GM23248 (cell line): ENCODE measurements around the gene C8G. TPM values are rescaled to one million over a fixed set of nuclear protein-coding genes. Genes with fewer than 3 reads are reported as not detected.

ENCODE experiments used
- DNase-seq: peaks from one replicate; pipeline ENCODE4 v3.0.0-alpha.2; 2015
- H2AFZ ChIP-seq: fragments of 200-600 bp; sonication (generic); 2 replicates; pipeline ENCODE4 v1.6.1; 2016; ENCODE audit warnings: antibody characterized with exemption
- H3F3A ChIP-seq: fragments of 200-600 bp; sonication (generic); 2 replicates; pipeline ENCODE4 v1.6.1; 2016; ENCODE audit warnings: mild to moderate bottlenecking, antibody characterized with exemption, mixed run types; ENCODE audit not compliant: insufficient read depth
- H3K27ac ChIP-seq: fragments of 200-600 bp; sonication (generic); 2 replicates; pipeline ENCODE4 v1.5.1; 2016; ENCODE audit warnings: mild to moderate bottlenecking
- H3K27me3 ChIP-seq: fragments of 200-600 bp; sonication (generic); replicated peaks from 2 replicates; pipeline ENCODE4 v1.6.1; 2016; ENCODE audit warnings: mild to moderate bottlenecking; ENCODE audit not compliant: insufficient read depth
- H3K36me3 ChIP-seq: fragments of 200-600 bp; sonication (generic); 2 replicates; pipeline ENCODE4 v1.6.1; 2016; ENCODE audit warnings: low read depth, mild to moderate bottlenecking
- H3K4me1 ChIP-seq: fragments of 200-600 bp; sonication (generic); 2 replicates; pipeline ENCODE4 v1.6.1; 2016; ENCODE audit warnings: mild to moderate bottlenecking; ENCODE audit not compliant: insufficient read depth
- H3K4me2 ChIP-seq: fragments of 200-600 bp; sonication (generic); one replicate; pipeline ENCODE4 v1.6.1; 2016; ENCODE audit warnings: mild to moderate bottlenecking; ENCODE audit not compliant: unreplicated experiment
- H3K4me3 ChIP-seq: fragments of 200-600 bp; sonication (generic); 2 replicates; pipeline ENCODE4 v1.5.1; 2016; ENCODE audit warnings: mild to moderate bottlenecking
- H3K79me2 ChIP-seq: fragments of 200-600 bp; sonication (generic); 2 replicates; pipeline ENCODE4 v1.6.1; 2016; ENCODE audit warnings: mild to moderate bottlenecking; ENCODE audit not compliant: insufficient read depth
- H3K9ac ChIP-seq: fragments of 200-600 bp; sonication (generic); 2 replicates; pipeline ENCODE4 v1.6.1; 2016; ENCODE audit warnings: mild to moderate bottlenecking
- H3K9me2 ChIP-seq: fragments of 200-600 bp; sonication (generic); 2 replicates; pipeline ENCODE4 v1.6.1; 2016; ENCODE audit warnings: mixed run types, mild to moderate bottlenecking, moderate library complexity; ENCODE audit not compliant: insufficient read depth
- H3K9me3 ChIP-seq: fragments of 200-600 bp; sonication (generic); one replicate; pipeline ENCODE4 v1.6.1; 2017; ENCODE audit warnings: low read depth
- H4K20me1 ChIP-seq: fragments of 200-600 bp; sonication (generic); 2 replicates; pipeline ENCODE4 v1.6.0; 2016; ENCODE audit not compliant: insufficient read depth
- EZH2 ChIP-seq: fragments of 200-600 bp; sonication (generic); IDR thresholded peaks from 2 replicates; pipeline ENCODE4 v1.6.1; 2018; ENCODE audit warnings: antibody characterized with exemption, mild to moderate bottlenecking; ENCODE audit not compliant: insufficient read depth, poor library complexity, severe bottlenecking
- EZH2phosphoT487 ChIP-seq: fragments of 200-600 bp; sonication (generic); IDR thresholded peaks from 2 replicates; pipeline ENCODE4 v1.6.1; 2018; ENCODE audit warnings: antibody characterized with exemption, moderate library complexity, mild to moderate bottlenecking, low read depth; ENCODE audit not compliant: insufficient read depth
- WGBS, 2 experiments: methylation state at CpG; one replicate each; pipeline ENCODE4 v1.1.6; 2015 to 2017; ENCODE audit warnings: low lambda C conversion rate in 2 of 2, low coverage in 1 of 2; ENCODE audit errors: missing lambda C conversion rate in 2 of 2; 5-methylcytosine and 5-hydroxymethylcytosine counted together
- in situ Hi-C: fragments of 300-500 bp; cut with MboI; formaldehyde crosslinking; loops from 2 replicates; pipeline ENCODE4 v1.15.0; 2020
- polyA plus RNA-seq: library from polyadenylated mRNA; unstranded; fragments of >200 nt; fragmentation: Nextera tagmentation; extraction: Ambion mirVana; gene quantifications from 2 replicates; pipeline ENCODE4 v1.2.1, GENCODE V29; 2016
- total RNA-seq: library from RNA; depleted of rRNA; stranded (reverse); fragments of >200 nt; shearing (Covaris generic); gene quantifications from 2 replicates; pipeline ENCODE4 v1.2.3, GENCODE V29; 2014

C8G gene
- total and polyA plus RNA-seq, 2 experiments from 2014 or later = 0.49 TPM; not detected in 1

DNA sequence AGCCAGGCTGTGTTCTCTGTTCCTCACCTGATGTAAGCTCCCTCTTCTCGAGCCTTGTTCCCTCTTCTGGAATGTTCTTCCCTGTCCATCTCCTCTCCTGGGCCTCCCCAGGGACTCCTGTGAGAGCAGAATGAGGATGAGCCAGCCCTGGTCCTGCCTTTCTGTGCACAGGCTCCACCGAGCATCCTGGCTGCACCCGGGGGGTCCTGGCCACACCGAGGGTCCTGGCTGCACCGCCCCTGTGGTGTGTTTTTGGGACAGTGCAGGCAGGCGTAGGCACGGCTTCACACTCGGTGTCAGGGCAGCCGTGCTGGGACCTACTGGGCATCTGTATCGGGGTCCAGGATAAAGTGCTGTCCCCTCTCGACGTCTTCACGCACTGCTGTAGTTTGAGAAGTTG, 18.3 kb upstream of the C8G start:
- DNase-seq = no peak
- no peaks in the 10 kb centered on the region for H4K20me1 ChIP-seq
- no peaks in the 10 kb centered on the region for H3K79me2 ChIP-seq
- no peaks in the 10 kb centered on the region for H3K36me3 ChIP-seq
- in situ Hi-C loops = no loop called here
- H3K9me2 ChIP-seq = no peaks in the 10 kb centered on the region
- H3K4me2 ChIP-seq = no peak overlapping the region
- H3K9me3 ChIP-seq = no peaks in the 10 kb centered on the region
- no peak overlapping the region for H3K4me3 ChIP-seq
- no peaks in the 10 kb centered on the region for H3K4me1 ChIP-seq
- TF ChIP-seq EZH2phosphoT487 = no peak
- TF ChIP-seq EZH2 = no peak
- no peak overlapping the region for H2AFZ ChIP-seq
- no peak overlapping the region for H3K27ac ChIP-seq
- no peaks in the 10 kb centered on the region for H3K27me3 ChIP-seq
- H3F3A ChIP-seq = no peaks in the 10 kb centered on the region
- no peak overlapping the region for H3K9ac ChIP-seq
- 89 to 90% methylated on average over 13 of the region's 13 CpGs for WGBS, 2 experiments

DNA sequence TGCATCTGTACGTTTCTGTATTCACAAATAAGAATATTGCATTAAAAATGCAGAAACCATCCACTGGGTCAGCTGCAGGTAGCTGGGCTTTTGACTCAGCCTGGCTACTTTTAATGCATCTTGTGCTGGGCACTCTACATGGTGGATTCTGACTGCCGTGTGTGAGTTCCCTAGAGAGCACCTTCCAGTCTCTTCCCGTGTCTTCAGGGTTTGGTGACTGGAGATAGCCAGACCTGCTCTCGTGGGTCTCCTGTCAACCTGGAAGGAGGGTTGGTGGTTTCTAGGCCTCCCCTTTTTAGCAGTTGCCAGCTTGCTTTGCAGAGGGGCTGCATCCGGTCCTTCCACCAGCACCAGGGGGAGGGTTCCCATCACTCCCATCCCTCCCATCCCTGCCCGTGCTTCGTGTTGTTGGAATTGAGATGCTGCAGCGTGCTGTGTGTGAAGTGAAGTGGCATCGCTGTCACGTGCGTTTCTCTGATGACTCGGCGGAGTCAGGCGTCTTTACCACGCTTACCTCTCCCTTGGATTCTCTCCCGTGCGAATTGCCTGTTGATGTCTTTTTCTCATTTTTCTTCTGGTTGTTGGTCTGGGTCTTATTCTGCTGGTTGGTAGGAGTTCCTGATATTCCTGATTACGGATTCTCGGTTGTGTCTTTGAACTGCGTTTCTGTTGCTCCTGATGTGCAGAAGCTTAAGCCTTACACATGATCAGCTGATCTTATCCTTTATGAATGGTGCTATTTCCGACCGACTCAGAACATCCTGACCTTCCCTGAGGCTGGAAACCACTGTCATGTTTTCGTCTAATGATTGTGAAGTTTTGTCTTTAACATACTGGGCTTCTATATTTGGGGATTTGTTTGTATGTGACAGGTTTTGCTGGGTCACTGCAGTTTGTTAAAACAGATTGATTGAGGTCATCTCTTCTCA, 17.4 kb upstream of the C8G start:
- no peaks in the 10 kb centered on the region for H3K9me3 ChIP-seq
- H4K20me1 ChIP-seq = no peaks in the 10 kb centered on the region
- WGBS, 2 experiments = 90 to 93% methylated on average over 23 of the region's 23 CpGs
- no peak overlapping the region for H3K9ac ChIP-seq
- H3K4me1 ChIP-seq = no peaks in the 10 kb centered on the region
- no peaks in the 10 kb centered on the region for H3K79me2 ChIP-seq
- DNase-seq = no peak
- no peaks in the 10 kb centered on the region for H3F3A ChIP-seq
- in situ Hi-C loops = no loop called here
- no peak overlapping the region for H3K4me3 ChIP-seq
- H2AFZ ChIP-seq = no peak overlapping the region
- H3K9me2 ChIP-seq = no peaks in the 10 kb centered on the region
- no peak overlapping the region for H3K27ac ChIP-seq
- no peak for TF ChIP-seq EZH2phosphoT487
- no peak for TF ChIP-seq EZH2
- H3K27me3 ChIP-seq = no peaks in the 10 kb centered on the region
- H3K4me2 ChIP-seq = no peak overlapping the region
- H3K36me3 ChIP-seq = no peaks in the 10 kb centered on the region

DNA sequence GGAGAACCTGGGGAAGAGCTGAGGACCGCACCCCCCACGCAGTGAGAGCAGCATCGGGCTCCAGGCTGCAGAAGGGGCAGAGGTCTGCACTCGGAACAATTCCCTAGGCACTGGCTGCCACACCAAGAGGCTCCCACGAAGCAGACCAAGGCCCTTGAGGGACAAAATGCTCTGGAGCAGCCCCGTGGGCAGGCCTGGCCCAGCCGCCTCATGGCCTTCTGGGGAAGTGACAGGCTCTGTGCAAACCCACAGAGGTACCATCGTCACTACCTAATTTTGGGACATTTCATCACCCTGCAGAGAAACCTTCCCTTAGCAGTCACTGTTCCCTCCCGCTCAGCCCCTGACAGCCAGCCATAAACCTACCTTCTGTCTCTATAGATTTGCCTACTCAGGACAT, 16.5 kb upstream of the C8G start:
- no peaks in the 10 kb centered on the region for H4K20me1 ChIP-seq
- no peaks in the 10 kb centered on the region for H3K79me2 ChIP-seq
- no peak overlapping the region for H3K4me2 ChIP-seq
- H3K9me3 ChIP-seq = no peaks in the 10 kb centered on the region
- H3K4me3 ChIP-seq = no peak overlapping the region
- H3K27me3 ChIP-seq = no peaks in the 10 kb centered on the region
- in situ Hi-C loops = no loop called here
- H3K36me3 ChIP-seq = no peaks in the 10 kb centered on the region
- no peak for TF ChIP-seq EZH2
- TF ChIP-seq EZH2phosphoT487 = no peak
- H2AFZ ChIP-seq = no peak overlapping the region
- DNase-seq = no peak
- H3K27ac ChIP-seq = no peak overlapping the region
- H3K4me1 ChIP-seq = no peaks in the 10 kb centered on the region
- H3K9me2 ChIP-seq = no peaks in the 10 kb centered on the region
- no peaks in the 10 kb centered on the region for H3F3A ChIP-seq
- no peak overlapping the region for H3K9ac ChIP-seq
- whole genome bisulfite sequencing, 2 experiments = 73 to 75% methylated on average over 9 of the region's 9 CpGs

DNA sequence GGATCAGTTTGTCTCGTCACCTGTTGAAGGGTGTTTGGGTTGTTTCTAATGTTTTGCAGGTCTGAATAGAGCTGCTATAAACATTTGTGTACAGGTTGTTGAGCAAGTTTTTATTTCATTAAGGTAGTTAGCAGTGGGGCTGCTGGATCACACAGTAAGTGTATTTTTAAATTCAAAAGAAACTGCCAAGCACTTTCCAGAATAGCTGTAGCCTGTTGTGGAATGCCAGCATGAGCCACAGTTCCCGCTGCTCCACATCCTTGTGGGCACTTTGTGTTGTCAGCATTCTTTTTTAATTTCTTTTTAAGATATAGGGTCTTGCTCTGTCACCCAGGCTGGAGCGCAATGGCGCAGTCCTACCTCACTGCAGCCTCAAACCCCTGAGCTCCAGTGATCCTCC, 15.0 kb upstream of the C8G start:
- H3K9me3 ChIP-seq = no peaks in the 10 kb centered on the region
- TF ChIP-seq EZH2phosphoT487 = no peak
- TF ChIP-seq EZH2 = no peak
- 85 to 89% methylated on average over 4 of the region's 4 CpGs for WGBS, 2 experiments
- DNase-seq = no peak
- H3K27ac ChIP-seq = no peak overlapping the region
- H3K79me2 ChIP-seq = no peaks in the 10 kb centered on the region
- H3K9ac ChIP-seq = no peak overlapping the region
- in situ Hi-C loops = no loop called here
- H3K9me2 ChIP-seq = no peaks in the 10 kb centered on the region
- no peaks in the 10 kb centered on the region for H3K27me3 ChIP-seq
- H3F3A ChIP-seq = no peaks in the 10 kb centered on the region
- no peaks in the 10 kb centered on the region for H3K36me3 ChIP-seq
- H3K4me2 ChIP-seq = no peak overlapping the region
- no peaks in the 10 kb centered on the region for H3K4me1 ChIP-seq
- no peak overlapping the region for H3K4me3 ChIP-seq
- H4K20me1 ChIP-seq = no peaks in the 10 kb centered on the region
- no peak overlapping the region for H2AFZ ChIP-seq
